Neuronal stem cell (in vitro differentiated cells): ENCODE data around the gene TMEM39B.
"Not testable (repeated sequence)": the region's sequence is repeated elsewhere in the genome, so short reads cannot be mapped to it uniquely, and the experiment has no call there.

Experiments
- DNase-seq: peaks from one replicate; pipeline ENCODE4 v3.0.0-alpha.2; 2013; ENCODE audit warnings: low spot score
- H2AFZ ChIP-seq: one replicate; pipeline ENCODE4 v1.6.1; 2013; ENCODE audit warnings: mild to moderate bottlenecking, low read length, inconsistent platforms
- H2AK5ac ChIP-seq: 2 replicates; pipeline ENCODE4 v1.6.1; 2013; ENCODE audit warnings: low read depth, mild to moderate bottlenecking, inconsistent platforms, low read length, moderate library complexity, mixed read lengths
- H2BK120ac ChIP-seq: 2 replicates; pipeline ENCODE4 v1.6.1; 2013; ENCODE audit warnings: low read depth, mild to moderate bottlenecking, inconsistent platforms, low read length, moderate library complexity, mixed read lengths
- H2BK12ac ChIP-seq: one replicate; pipeline ENCODE4 v1.6.1; 2013; ENCODE audit warnings: low read length, inconsistent platforms
- H2BK15ac ChIP-seq: 2 replicates; pipeline ENCODE4 v1.6.1; 2013; ENCODE audit warnings: mild to moderate bottlenecking, low read length, inconsistent platforms, mixed read lengths
- H2BK5ac ChIP-seq: one replicate; pipeline ENCODE4 v1.6.1; 2013; ENCODE audit warnings: inconsistent platforms, mild to moderate bottlenecking, low read length, moderate library complexity
- H3K14ac ChIP-seq: one replicate; pipeline ENCODE4 v1.6.1; 2013; ENCODE audit warnings: low read length, inconsistent platforms
- H3K18ac ChIP-seq: 2 replicates; pipeline ENCODE4 v1.6.1; 2013; ENCODE audit warnings: low read length, inconsistent platforms
- H3K23ac ChIP-seq: 2 replicates; pipeline ENCODE4 v1.6.1; 2013; ENCODE audit warnings: low read depth, mild to moderate bottlenecking, mixed read lengths, low read length, inconsistent platforms; ENCODE audit not compliant: poor library complexity
- H3K27ac ChIP-seq: replicated peaks from 3 replicates; pipeline ENCODE4 v1.5.1; 2013; ENCODE audit warnings: low read length, inconsistent platforms
- H3K27me3 ChIP-seq, 3 experiments: 2 replicates each; pipeline ENCODE4 v1.6.1; 2013; ENCODE audit warnings: low read length in 3 of 3, mild to moderate bottlenecking in 2 of 3, inconsistent platforms in 1 of 3, low read depth in 1 of 3, mixed read lengths in 1 of 3, moderate library complexity in 1 of 3; ENCODE audit not compliant: control insufficient read depth in 3 of 3, insufficient read depth in 3 of 3
- H3K36me3 ChIP-seq, 2 donors: replicated peaks in 1 of 2; 2 replicates each; pipeline ENCODE4 v1.6.1; 2013; ENCODE audit warnings: low read length in 2 of 2; ENCODE audit not compliant: control insufficient read depth in 2 of 2, insufficient read depth in 2 of 2
- H3K4ac ChIP-seq: 2 replicates; pipeline ENCODE4 v1.6.1; 2013; ENCODE audit warnings: inconsistent platforms, mild to moderate bottlenecking, low read length, moderate library complexity
- H3K4me1 ChIP-seq, 2 donors: 1 replicate in 1 of 2; 2 replicates in 1 of 2; pipeline ENCODE4 v1.6.1; 2013; ENCODE audit warnings: low read length in 2 of 2, low read depth in 1 of 2; ENCODE audit not compliant: control insufficient read depth in 2 of 2, insufficient read depth in 1 of 2
- H3K4me2 ChIP-seq: one replicate; pipeline ENCODE4 v1.6.1; 2013; ENCODE audit warnings: mild to moderate bottlenecking, low read length, inconsistent platforms; ENCODE audit not compliant: insufficient read depth, poor library complexity, severe bottlenecking
- H3K4me3 ChIP-seq, 2 donors: 2 replicates each; pipeline ENCODE4 v1.5.1; 2013; ENCODE audit warnings: low read length in 2 of 2, mild to moderate bottlenecking in 2 of 2, inconsistent platforms in 1 of 2, moderate library complexity in 1 of 2
- H3K79me1 ChIP-seq: one replicate; pipeline ENCODE4 v1.6.1; 2013; ENCODE audit warnings: low read depth, mild to moderate bottlenecking, inconsistent platforms, low read length, moderate library complexity
- H3K9ac ChIP-seq: one replicate; pipeline ENCODE4 v1.6.1; 2013; ENCODE audit warnings: mild to moderate bottlenecking, low read depth, low read length, inconsistent platforms; ENCODE audit not compliant: poor library complexity
- H3K9me3 ChIP-seq, 2 donors: replicated peaks in 1 of 2; 2 replicates each; pipeline versions ENCODE3 to v1.6.1; 2013; ENCODE audit warnings: low read length in 2 of 2, mild to moderate bottlenecking in 2 of 2, inconsistent platforms in 1 of 2, low read depth in 1 of 2, mixed read lengths in 1 of 2, moderate library complexity in 1 of 2; ENCODE audit not compliant: control insufficient read depth in 2 of 2, insufficient read depth in 1 of 2
- H4K8ac ChIP-seq: one replicate; pipeline ENCODE4 v1.6.1; 2013; ENCODE audit warnings: low read depth, mild to moderate bottlenecking, inconsistent platforms, low read length, moderate library complexity
- H4K91ac ChIP-seq: one replicate; pipeline ENCODE4 v1.6.1; 2013; ENCODE audit warnings: low read length, low read depth, mild to moderate bottlenecking, inconsistent platforms; ENCODE audit not compliant: poor library complexity
- WGBS, 2 donors: extraction: QIAGEN DNeasy Blood & Tissue Kit; methylation state at CpG; one replicate each; pipeline ENCODE4 v1.1.7; 2013; ENCODE audit warnings: missing lambda C conversion rate in 2 of 2, mixed read lengths in 1 of 2; ENCODE audit not compliant: insufficient read length in 2 of 2, insufficient replicate concordance in 1 of 2; ENCODE audit errors: extremely low coverage in 2 of 2; 5-methylcytosine and 5-hydroxymethylcytosine counted together

The TMEM39B gene

GRCh38 chr1:32144033-32144432 is 71.3 kb downstream of the TMEM39B start:
- Histone ChIP-seq H4K8ac (no peak overlapping the region), H2BK15ac (no peak overlapping the region), H3K27me3 (no peaks in the 10 kb centered on the region), H3K4me1 (peaks cover 0 to 10% of the 10 kb centered on the region in 2 donors), H3K23ac (no peak overlapping the region), H3K79me1 (peaks cover 11% of the 10 kb centered on the region), H3K27ac (no peak overlapping the region), H3K9me3 (peaks cover 3 to 21% of the 10 kb centered on the region in 2 donors), H2AFZ (no peak overlapping the region), H3K4me2 (no peak overlapping the region), H3K4me3 (no peak overlapping the region), H3K14ac (no peak overlapping the region), H3K36me3 (peaks cover 0 to 2% of the 10 kb centered on the region in 2 donors), H3K4ac (no peak overlapping the region), H3K9ac (no peak overlapping the region), H4K91ac (no peak overlapping the region), H2BK5ac (no peak overlapping the region), H2BK120ac (no peak overlapping the region), H2AK5ac (no peak overlapping the region), H3K18ac (no peak overlapping the region), H2BK12ac (no peak overlapping the region)
- WGBS, 2 donors: no CpG with 5 or more reads among the region's 3 CpGs
- DNase-seq: no peak

GRCh38 chr1:32147799-32148198 is 75.1 kb downstream of the TMEM39B start:
- not testable (repeated sequence) for H3K27ac ChIP-seq, H3K79me1 ChIP-seq, H3K4me1 ChIP-seq, H3K36me3 ChIP-seq, H2AFZ ChIP-seq, H2BK12ac ChIP-seq, H3K4me3 ChIP-seq, H2AK5ac ChIP-seq, H3K18ac ChIP-seq, H4K91ac ChIP-seq, H2BK5ac ChIP-seq, H3K23ac ChIP-seq, H3K14ac ChIP-seq, H2BK15ac ChIP-seq, H3K4me2 ChIP-seq, H3K4ac ChIP-seq, H4K8ac ChIP-seq, H2BK120ac ChIP-seq, DNase-seq, H3K27me3 ChIP-seq, H3K9ac ChIP-seq
- peaks cover 3 to 23% of the 10 kb centered on the region in 2 donors for H3K9me3 ChIP-seq
- no CpG with 5 or more reads among the region's 5 CpGs for WGBS, 2 donors

GRCh38 chr1:32150847-32151246 is 78.1 kb downstream of the TMEM39B start:
- Histone ChIP-seq H2BK12ac (no peak overlapping the region), H2BK15ac (no peak overlapping the region), H2AFZ (no peak overlapping the region), H3K18ac (no peak overlapping the region), H3K27ac (no peak overlapping the region), H3K27me3 (no peaks in the 10 kb centered on the region), H2AK5ac (no peak overlapping the region), H3K14ac (no peak overlapping the region), H4K8ac (no peak overlapping the region), H3K4ac (no peak overlapping the region), H2BK120ac (no peak overlapping the region), H3K4me2 (no peak overlapping the region), H4K91ac (no peak overlapping the region), H3K23ac (no peak overlapping the region), H3K4me3 (no peak overlapping the region), H2BK5ac (no peak overlapping the region), H3K79me1 (peaks cover 7% of the 10 kb centered on the region), H3K4me1 (peaks cover 0 to 2% of the 10 kb centered on the region in 2 donors), H3K9me3 (peaks cover 3 to 23% of the 10 kb centered on the region in 2 donors), H3K36me3 (peaks cover 0 to 19% of the 10 kb centered on the region in 2 donors), H3K9ac (no peak overlapping the region)
- DNase-seq: no peak
- no CpG with 5 or more reads among the region's 9 CpGs for WGBS, 2 donors

GRCh38 chr1:32151319-32151787 is 78.6 kb downstream of the TMEM39B start:
- Histone ChIP-seq H3K9ac (no peak overlapping the region), H2BK5ac (no peak overlapping the region), H4K8ac (no peak overlapping the region), H3K79me1 (peaks cover 7% of the 10 kb centered on the region), H3K14ac (no peak overlapping the region), H3K4me2 (no peak overlapping the region), H2BK120ac (no peak overlapping the region), H2BK15ac (no peak overlapping the region), H3K4me3 (no peak overlapping the region), H2AFZ (no peak overlapping the region), H3K36me3 (peaks cover 0 to 24% of the 10 kb centered on the region in 2 donors), H3K9me3 (peaks cover 3 to 23% of the 10 kb centered on the region in 2 donors), H3K23ac (no peak overlapping the region), H2AK5ac (no peak overlapping the region), H4K91ac (no peak overlapping the region), H2BK12ac (no peak overlapping the region), H3K27ac (no peak overlapping the region), H3K27me3 (no peaks in the 10 kb centered on the region), H3K4me1 (peaks cover 0 to 2% of the 10 kb centered on the region in 2 donors), H3K4ac (no peak overlapping the region), H3K18ac (no peak overlapping the region)
- DNase-seq: no peak
- WGBS, 2 donors: no CpG with 5 or more reads among the region's 5 CpGs
